ENCODE results near the gene LRRC30. TPM values are rescaled to one million over a fixed set of nuclear protein-coding genes. Genes with fewer than 3 reads are reported as not detected.
"Not testable (repeated sequence)": the region's sequence is repeated elsewhere in the genome, so short reads cannot be mapped to it uniquely, and the experiment has no call there.

The LRRC30 gene
- total RNA-seq, 2 donors from 2014 or later = not detected

GRCh38 chr18:7202169-7202568, 28.7 kb upstream of the LRRC30 start:
- no peak overlapping the region for H3K27ac Mint-ChIP-seq
- WGBS, 2 experiments (ENCODE audit: insufficient coverage in 1 of 2, insufficient read length in 1 of 2) = 93 to 95% methylated on average over 2 to 9 of the region's 9 CpGs
- H3K4me3 ChIP-seq (ENCODE audit: low read length) = no peak overlapping the region

GRCh38 chr18:7203601-7204000, 27.3 kb upstream of the LRRC30 start:
- H3K27ac ChIP-seq (ENCODE audit: low read depth, low read length); H3K9me3 Mint-ChIP-seq; H3K4me1 ChIP-seq (ENCODE audit: control insufficient read depth, insufficient read depth, low read length); H3K9me3 ChIP-seq (ENCODE audit: control insufficient read depth, low read length); H3K27me3 ChIP-seq (ENCODE audit: control insufficient read depth, insufficient read depth, low read length, poor library complexity, severe bottlenecking); H3K4me3 ChIP-seq (ENCODE audit: low read length); H3K27me3 Mint-ChIP-seq (ENCODE audit: insufficient read depth); H3K4me3 Mint-ChIP-seq; H3K36me3 Mint-ChIP-seq (ENCODE audit: low read depth); H3K27ac Mint-ChIP-seq; H3K9ac ChIP-seq (ENCODE audit: extremely low read depth, low read length, poor library complexity, severe bottlenecking); H3K36me3 ChIP-seq (ENCODE audit: control insufficient read depth, insufficient read depth, low read length); DNase-seq: not testable (repeated sequence)
- peaks cover 27% of the 10 kb centered on the region for H3K4me1 Mint-ChIP-seq
- WGBS, 2 experiments (ENCODE audit: insufficient coverage in 1 of 2, insufficient read length in 1 of 2) = 93 to 100% methylated on average over 2 to 22 of the region's 29 CpGs

More at GRCh38 chr18:7202169-7202568, 28.7 kb upstream of the LRRC30 start:
- TF ChIP-seq, protein P1, sequence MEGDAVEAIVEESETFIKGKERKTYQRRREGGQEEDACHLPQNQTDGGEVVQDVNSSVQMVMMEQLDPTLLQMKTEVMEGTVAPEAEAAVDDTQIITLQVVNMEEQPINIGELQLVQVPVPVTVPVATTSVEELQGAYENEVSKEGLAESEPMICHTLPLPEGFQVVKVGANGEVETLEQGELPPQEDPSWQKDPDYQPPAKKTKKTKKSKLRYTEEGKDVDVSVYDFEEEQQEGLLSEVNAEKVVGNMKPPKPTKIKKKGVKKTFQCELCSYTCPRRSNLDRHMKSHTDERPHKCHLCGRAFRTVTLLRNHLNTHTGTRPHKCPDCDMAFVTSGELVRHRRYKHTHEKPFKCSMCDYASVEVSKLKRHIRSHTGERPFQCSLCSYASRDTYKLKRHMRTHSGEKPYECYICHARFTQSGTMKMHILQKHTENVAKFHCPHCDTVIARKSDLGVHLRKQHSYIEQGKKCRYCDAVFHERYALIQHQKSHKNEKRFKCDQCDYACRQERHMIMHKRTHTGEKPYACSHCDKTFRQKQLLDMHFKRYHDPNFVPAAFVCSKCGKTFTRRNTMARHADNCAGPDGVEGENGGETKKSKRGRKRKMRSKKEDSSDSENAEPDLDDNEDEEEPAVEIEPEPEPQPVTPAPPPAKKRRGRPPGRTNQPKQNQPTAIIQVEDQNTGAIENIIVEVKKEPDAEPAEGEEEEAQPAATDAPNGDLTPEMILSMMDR (conservative IDR thresholded peaks at IDR 0.05) = no peak
- Mint-ChIP-seq H3K4me3 (no peak overlapping the region), H3K27me3 (ENCODE audit: insufficient read depth) (no peaks in the 10 kb centered on the region), H3K4me1 (peaks cover 31% of the 10 kb centered on the region), H3K36me3 (ENCODE audit: low read depth) (no peaks in the 10 kb centered on the region), H3K9me3 (no peaks in the 10 kb centered on the region)
- Histone ChIP-seq H3K27me3 (ENCODE audit: control insufficient read depth, insufficient read depth, low read length, poor library complexity, severe bottlenecking) (no peaks in the 10 kb centered on the region), H3K4me1 (ENCODE audit: control insufficient read depth, insufficient read depth, low read length) (peaks cover 3% of the 10 kb centered on the region), H3K9me3 (ENCODE audit: control insufficient read depth, low read length) (no peaks in the 10 kb centered on the region), H3K36me3 (ENCODE audit: control insufficient read depth, insufficient read depth, low read length) (no peaks in the 10 kb centered on the region), H3K27ac (ENCODE audit: low read depth, low read length) (no peak overlapping the region), H3K9ac (ENCODE audit: extremely low read depth, low read length, poor library complexity, severe bottlenecking) (no peak overlapping the region)
- DNase-seq = no peak

- H3K27me3 ChIP-seq (ENCODE audit: control insufficient read depth, insufficient read depth, low read length, poor library complexity, severe bottlenecking) = no peaks in the 10 kb centered on the region
- H3K36me3 ChIP-seq (ENCODE audit: control insufficient read depth, insufficient read depth, low read length) = no peaks in the 10 kb centered on the region
- H3K27me3 Mint-ChIP-seq (ENCODE audit: insufficient read depth) = no peaks in the 10 kb centered on the region
- H3K4me3 ChIP-seq (ENCODE audit: low read length) = no peak overlapping the region
- TF ChIP-seq, protein P1 (conservative IDR thresholded peaks at IDR 0.05) = no peak
- H3K36me3 Mint-ChIP-seq (ENCODE audit: low read depth) = no peaks in the 10 kb centered on the region
- H3K9ac ChIP-seq (ENCODE audit: extremely low read depth, low read length, poor library complexity, severe bottlenecking) = no peak overlapping the region
- DNase-seq = no peak
- peaks cover 3% of the 10 kb centered on the region for H3K4me1 ChIP-seq (ENCODE audit: control insufficient read depth, insufficient read depth, low read length)
- H3K27ac Mint-ChIP-seq = no peak overlapping the region
- H3K4me1 Mint-ChIP-seq = peaks cover 27% of the 10 kb centered on the region
- no peaks in the 10 kb centered on the region for H3K9me3 Mint-ChIP-seq
- H3K9me3 ChIP-seq (ENCODE audit: control insufficient read depth, low read length) = no peaks in the 10 kb centered on the region
- no peak overlapping the region for H3K27ac ChIP-seq (ENCODE audit: low read depth, low read length)
- no peak overlapping the region for H3K4me3 Mint-ChIP-seq
These were observed 25.5 kb upstream of the LRRC30 start for GRCh38 chr18:7205346-7205745.

DNA sequence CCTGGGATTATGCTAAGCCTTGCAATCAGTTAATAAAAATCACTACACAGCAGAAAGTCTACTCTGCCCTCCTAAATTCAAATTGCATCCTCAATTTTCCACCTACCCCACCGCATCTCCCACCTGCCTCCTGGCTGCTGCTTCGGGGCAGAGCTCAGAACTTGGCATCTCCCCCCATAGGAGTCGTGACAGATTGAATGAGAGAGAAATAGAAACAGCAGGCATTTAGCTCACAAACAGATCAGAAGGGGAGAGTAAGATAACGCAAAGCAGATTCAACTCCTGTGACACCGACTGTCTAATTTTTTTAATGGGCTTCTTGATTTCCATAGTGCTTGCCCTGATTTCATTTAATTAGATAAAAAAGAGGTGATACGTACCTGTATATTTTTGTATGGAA, 24.7 kb upstream of the LRRC30 start:
- DNase-seq = no peak
- H3K27ac ChIP-seq (ENCODE audit: low read depth, low read length) = no peak overlapping the region
- Mint-ChIP-seq H3K9me3 (no peaks in the 10 kb centered on the region), H3K36me3 (ENCODE audit: low read depth) (no peaks in the 10 kb centered on the region), H3K4me3 (no peak overlapping the region), H3K27ac (no peak overlapping the region), H3K27me3 (ENCODE audit: insufficient read depth) (no peaks in the 10 kb centered on the region), H3K4me1 (peaks cover 27% of the 10 kb centered on the region)
- no peaks in the 10 kb centered on the region for H3K9me3 ChIP-seq (ENCODE audit: control insufficient read depth, low read length)
- no peak overlapping the region for H3K9ac ChIP-seq (ENCODE audit: extremely low read depth, low read length, poor library complexity, severe bottlenecking)
- H3K4me1 ChIP-seq (ENCODE audit: control insufficient read depth, insufficient read depth, low read length) = peaks cover 3% of the 10 kb centered on the region
- TF ChIP-seq, protein P1 (conservative IDR thresholded peaks at IDR 0.05) = no peak
- H3K36me3 ChIP-seq (ENCODE audit: control insufficient read depth, insufficient read depth, low read length) = no peaks in the 10 kb centered on the region
- H3K27me3 ChIP-seq (ENCODE audit: control insufficient read depth, insufficient read depth, low read length, poor library complexity, severe bottlenecking) = no peaks in the 10 kb centered on the region
- H3K4me3 ChIP-seq (ENCODE audit: low read length) = no peak overlapping the region
- WGBS, 2 experiments (ENCODE audit: insufficient coverage in 1 of 2, insufficient read length in 1 of 2) = 81 to 88% methylated on average over 6 of the region's 6 CpGs

Measured in endodermal cell (in vitro differentiated cells).